NOMO-1 treated with dmso at 0.1 percent for 144 hours (cell line): ENCODE measurements around the gene C5orf34.
"Not testable (repeated sequence)": the region's sequence is repeated elsewhere in the genome, so short reads cannot be mapped to it uniquely, and the experiment has no call there.

Experiments used
- DNase-seq: peaks from one replicate; lab custom pipeline; 2025; ENCODE audit not compliant: unreplicated experiment; lab: John Stamatoyannopoulos, UW

C5orf34 gene

DNA sequence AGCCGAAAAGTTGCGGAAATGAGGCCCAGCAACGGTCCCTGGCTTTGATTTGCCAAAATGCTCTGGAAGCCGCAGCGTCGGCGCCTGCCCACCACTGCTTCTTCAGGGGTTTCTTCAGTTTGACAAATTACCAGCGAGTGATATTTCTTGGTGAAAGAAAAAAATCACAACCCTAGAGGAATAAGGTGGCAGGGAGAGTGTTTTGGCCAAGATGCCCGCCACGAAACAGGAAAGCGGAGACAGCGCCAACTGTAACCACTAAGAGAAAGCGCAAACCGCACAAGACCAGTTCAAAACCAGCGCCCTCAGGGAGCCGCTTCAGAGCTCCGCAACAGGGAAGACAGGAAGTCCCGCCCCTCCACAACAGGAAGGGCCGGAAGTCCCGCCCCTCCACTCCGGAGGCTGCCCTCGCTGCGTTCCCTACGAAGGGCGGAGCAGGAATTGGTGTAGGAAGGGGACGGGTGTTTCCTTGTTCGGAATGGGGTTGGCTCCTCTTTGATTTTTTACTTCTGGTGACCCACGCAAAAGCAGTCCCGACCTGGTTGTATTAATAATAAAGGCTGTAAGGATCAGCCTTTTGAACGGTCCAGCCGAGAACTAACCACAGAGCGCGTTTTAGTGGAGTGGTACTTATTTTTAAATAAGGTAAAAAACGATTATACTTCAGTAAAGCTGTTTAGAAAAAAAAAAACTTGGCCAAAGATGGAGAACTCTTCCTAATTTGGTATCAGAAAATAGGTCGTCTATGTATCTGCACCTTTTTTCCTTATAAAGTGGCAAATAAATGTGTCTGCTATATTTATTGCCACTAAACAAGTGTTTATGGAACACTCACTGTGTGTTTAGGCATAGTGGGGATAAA lies at the start of gene C5orf34:
C5orf34 (minus strand) TSS at position 333 of the 862 bp plus-strand sequence. CDS start 5,809 bp downstream, outside the sequence.
- peak; percentile 99 for DNase-seq

- no peak for DNase-seq
Observed at GRCh38 chr5:43564289-43564850, 49.4 kb upstream of the C5orf34 start.

DNA sequence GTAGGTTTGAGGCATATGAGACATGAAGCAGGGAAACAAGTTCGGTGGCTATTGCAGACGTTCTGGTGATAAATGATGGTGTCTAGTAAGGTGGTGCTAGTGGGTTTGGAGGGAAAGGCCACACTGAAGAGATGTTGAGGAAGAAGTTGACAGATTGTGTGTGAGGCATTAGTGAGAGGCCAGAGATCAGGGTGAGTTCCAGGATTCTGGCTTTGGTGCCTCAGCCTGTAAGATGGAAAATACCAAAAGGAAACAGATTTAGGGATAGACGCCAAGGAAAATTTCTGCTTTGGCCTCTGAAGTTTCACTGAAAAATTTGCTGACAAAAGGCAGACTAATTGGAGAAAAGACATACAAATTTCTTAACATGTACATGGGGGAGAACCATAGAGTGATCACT lies 48.4 kb upstream of the C5orf34 start:
- no peak for DNase-seq

DNA sequence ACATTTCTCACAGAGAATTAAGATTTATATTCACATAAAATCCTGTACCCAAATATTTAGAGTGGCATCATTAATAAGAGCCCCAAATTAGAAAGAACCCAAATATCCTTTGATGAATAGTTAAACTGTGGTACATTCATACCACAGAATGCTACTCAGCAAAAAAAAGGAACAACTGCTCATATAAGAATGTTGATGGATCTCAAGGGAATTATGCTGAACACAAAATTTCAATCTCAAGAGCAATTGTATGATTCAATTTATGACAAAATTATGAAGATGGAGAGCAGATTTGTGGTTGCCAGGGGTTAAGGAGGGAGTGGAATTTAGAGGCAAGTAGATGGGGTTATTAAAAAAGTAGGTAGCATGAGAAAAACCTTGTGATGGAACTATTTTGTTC lies 46.4 kb upstream of the C5orf34 start:
- no peak for DNase-seq

- DNase-seq, result no peak
Observed at GRCh38 chr5:43560128-43560527, 45.2 kb upstream of the C5orf34 start.

- DNase-seq, result peak; percentile 94
Observed at GRCh38 chr5:43556857-43557542, 42.1 kb upstream of the C5orf34 start, which contains the start of gene PAIP1. PAIP1 (minus strand) TSS chr5:43557077; CDS start chr5:43556846, 231 bp downstream.

DNA sequence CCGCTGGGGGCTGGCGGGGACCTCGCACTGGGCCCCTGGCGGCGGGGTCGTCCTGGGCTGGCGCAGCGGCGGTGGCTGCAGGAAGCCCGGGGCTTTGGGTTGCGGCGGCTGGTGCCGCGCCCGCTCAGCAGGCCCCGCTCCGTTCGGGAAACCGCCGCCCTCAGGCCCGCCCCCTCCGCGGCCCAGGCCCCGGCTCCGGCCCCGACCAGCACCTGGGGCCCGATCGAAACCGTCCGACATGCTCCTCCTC lies 41.6 kb upstream of the C5orf34 start:
- DNase-seq, result not testable (repeated sequence)

DNA sequence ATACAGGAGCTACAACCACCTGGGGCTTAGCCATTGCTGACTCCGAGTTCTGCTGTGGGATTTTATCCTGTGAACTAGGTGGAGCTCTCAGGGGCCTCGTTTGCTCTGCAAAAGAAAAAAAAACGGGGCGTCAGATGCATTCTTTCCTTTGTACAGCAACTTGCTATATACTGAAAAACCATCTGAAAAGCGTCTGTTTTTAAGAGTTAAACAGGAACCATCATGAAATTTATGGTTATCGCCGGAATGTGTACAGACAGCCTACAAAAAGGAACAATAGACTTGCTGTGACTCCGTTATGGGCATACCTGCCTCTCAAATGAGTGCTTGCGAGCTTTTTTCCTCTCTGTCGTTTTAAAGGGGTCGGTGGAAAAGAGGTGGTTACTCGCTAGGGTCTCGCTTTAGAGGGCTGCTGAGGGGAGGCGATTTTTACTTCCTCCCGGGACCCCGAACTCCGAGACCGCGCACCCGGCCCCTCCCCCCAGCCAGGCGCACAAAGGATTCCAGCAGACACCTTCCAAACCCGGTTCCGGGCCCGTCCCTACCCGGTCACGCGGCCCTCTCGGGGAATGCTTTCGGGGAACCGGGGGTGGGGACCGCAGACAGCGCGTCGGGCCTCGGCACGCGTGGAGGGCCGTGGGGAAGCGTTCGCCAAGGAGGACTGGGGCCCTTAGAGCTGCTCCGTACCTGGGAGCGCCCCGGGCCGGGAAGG lies 41.1 kb upstream of the C5orf34 start:
- peak; percentile 56 for DNase-seq

- no peak for DNase-seq
Observed at GRCh38 chr5:43554497-43554896, 39.5 kb upstream of the C5orf34 start.

DNA sequence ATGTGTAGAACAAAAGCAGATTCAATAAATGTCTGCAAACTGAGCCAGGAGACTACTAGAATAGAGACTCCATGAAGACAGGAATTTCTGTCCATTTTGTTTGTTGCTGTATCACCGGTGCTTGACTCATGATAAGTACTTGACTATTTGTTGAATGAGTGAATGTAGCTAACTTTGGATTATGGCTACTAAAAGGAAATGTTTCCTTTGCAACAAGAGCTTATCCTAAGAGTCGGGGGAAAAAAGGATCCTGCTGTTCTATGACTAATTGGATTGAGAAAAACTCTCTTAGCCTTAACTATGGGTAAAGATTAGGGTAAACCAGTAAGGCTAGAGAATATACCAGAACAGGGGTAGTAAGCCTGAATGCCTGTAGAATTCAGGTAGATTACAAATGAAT lies 38.4 kb upstream of the C5orf34 start:
- no peak for DNase-seq

- no peak for DNase-seq
Observed at GRCh38 chr5:43551731-43552130, 36.8 kb upstream of the C5orf34 start.

DNA sequence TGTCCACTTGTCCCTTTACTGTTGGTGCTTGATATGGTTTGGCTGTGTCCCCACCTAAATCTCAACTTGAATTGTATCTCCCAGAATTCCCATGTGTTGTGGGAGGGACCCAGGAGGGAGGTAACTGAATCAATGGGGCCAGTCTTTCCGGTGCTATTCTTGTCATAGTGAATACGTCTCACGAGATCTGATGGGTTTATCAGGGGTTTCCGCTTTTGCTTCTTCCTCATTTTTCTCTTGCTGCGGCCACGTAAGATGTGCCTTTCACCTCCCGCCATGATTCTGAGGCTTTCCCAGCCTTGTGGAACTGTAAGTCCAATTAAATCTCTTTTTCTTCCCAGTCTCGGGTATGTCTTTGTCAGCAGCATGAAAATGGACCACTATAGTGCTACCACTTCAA lies 34.3 kb upstream of the C5orf34 start:
- DNase-seq, result not testable (repeated sequence)

GRCh38 chr5:43548358-43548757 lies 33.4 kb upstream of the C5orf34 start:
- no peak for DNase-seq

GRCh38 chr5:43547532-43547931 lies 32.6 kb upstream of the C5orf34 start:
- no peak for DNase-seq

GRCh38 chr5:43543434-43543833 lies 28.5 kb upstream of the C5orf34 start:
- no peak for DNase-seq

GRCh38 chr5:43540746-43541145 lies 25.8 kb upstream of the C5orf34 start:
- no peak for DNase-seq

DNA sequence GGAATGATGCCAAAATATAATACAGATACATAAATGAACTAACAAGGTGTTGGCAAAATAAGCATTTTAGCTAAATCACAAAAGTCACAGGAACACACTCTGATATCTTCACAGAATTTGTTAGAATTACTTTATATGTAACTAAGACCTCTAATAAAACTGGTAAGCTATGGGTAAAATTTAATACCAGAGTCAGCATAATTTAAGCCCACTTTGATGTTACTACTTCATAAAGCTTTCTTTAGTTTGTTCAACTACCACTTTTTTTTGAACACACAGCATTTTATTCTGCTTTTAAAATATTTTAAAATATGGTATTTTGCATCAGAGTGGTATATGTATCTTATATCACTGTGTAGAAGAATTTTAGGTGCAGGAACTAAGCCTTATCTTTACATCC lies 22.0 kb upstream of the C5orf34 start:
- no peak for DNase-seq

DNA sequence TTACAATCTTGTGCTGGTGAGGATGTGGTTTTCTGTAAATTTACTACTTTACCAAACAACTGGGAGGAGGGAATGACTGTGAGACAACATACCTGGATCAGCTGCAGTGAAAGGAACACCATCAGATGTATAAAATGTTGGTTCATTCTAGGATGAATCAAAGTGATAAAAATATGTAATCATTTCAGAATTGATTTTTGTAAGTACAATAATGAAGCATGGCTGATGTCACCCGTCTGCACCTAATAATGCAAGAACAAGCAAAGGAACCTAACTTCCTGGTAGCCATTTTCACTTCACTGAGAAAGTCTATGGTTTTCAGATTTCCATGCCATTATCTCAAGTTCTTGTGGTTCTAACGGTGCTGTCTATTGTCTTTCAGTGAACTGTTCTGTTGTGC lies 18.7 kb upstream of the C5orf34 start:
- no peak for DNase-seq

- no peak for DNase-seq
Observed at GRCh38 chr5:43530648-43531047, 15.7 kb upstream of the C5orf34 start.

DNA sequence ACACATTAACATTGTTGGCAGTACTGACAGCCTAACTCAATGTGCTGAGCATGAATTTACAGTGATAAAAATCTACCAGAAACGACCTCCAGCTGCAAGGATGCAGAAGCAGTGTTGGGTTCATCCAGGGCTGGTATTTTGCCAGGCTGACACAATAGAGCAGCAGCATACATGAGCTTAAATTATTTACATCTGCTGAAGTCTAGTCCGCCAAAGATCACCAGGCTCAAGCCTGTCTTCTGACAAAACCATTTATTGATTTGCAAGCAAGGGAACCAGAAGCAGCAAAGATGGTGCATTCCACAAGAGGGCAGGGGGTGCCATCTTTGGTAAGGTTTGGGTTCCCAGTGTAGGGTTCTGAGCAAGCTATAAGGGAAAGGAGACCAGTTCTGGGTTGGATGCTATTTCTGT lies 8.7 kb upstream of the C5orf34 start:
- no peak for DNase-seq

- no peak for DNase-seq
Observed at GRCh38 chr5:43520615-43521014, 5.7 kb upstream of the C5orf34 start.

DNA sequence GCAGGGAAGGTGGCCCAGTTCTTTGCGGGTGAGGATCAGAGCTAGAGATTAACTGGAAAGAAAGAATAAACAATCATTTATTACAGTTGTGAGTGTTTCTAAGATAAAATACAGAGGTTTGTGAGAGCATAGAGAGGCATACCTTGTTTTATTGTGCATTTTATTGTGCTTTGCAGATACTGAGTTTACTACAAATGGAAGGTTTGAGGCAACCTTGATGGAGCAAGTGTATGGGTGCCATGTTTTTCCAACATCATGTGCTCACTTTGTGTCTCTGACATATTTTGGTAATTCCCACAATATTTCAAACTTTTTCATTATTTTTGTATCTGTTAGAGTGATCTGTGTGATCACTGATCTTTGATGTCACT lies 715 bp upstream of the C5orf34 start:
- no peak for DNase-seq
